Ishikawa (cell line): Measurements from ENCODE around the gene CYTH4.

Experiments
- CEBPB ChIP-seq: IDR thresholded peaks from 2 replicates; pipeline ENCODE4 v1.6.1; 2012
- EGR1 ChIP-seq: IDR thresholded peaks from 2 replicates; pipeline ENCODE4 v1.6.1; 2012
- EP300 ChIP-seq: IDR thresholded peaks from 2 replicates; pipeline ENCODE4 v1.6.1; 2012; ENCODE audit warnings: borderline replicate concordance
- FOXM1 ChIP-seq: IDR thresholded peaks from 2 replicates; pipeline ENCODE4 v1.6.1; 2012; ENCODE audit warnings: low read depth, borderline replicate concordance
- MAX ChIP-seq: IDR thresholded peaks from 2 replicates; pipeline ENCODE4 v1.6.1; 2012
- NFIC ChIP-seq: IDR thresholded peaks from 2 replicates; pipeline ENCODE4 v1.6.1; 2012
- RAD21 ChIP-seq: IDR thresholded peaks from 2 replicates; pipeline ENCODE4 v1.6.1; 2012; ENCODE audit warnings: low read depth
- REST ChIP-seq: IDR thresholded peaks from 2 replicates; pipeline ENCODE4 v1.6.1; 2012; ENCODE audit warnings: low read depth, mild to moderate bottlenecking
- TAF1 ChIP-seq: IDR thresholded peaks from 2 replicates; pipeline ENCODE4 v1.6.1; 2012; ENCODE audit warnings: low read depth, mild to moderate bottlenecking
- USF1 ChIP-seq: IDR thresholded peaks from 2 replicates; pipeline ENCODE4 v1.6.1; 2012

DNA sequence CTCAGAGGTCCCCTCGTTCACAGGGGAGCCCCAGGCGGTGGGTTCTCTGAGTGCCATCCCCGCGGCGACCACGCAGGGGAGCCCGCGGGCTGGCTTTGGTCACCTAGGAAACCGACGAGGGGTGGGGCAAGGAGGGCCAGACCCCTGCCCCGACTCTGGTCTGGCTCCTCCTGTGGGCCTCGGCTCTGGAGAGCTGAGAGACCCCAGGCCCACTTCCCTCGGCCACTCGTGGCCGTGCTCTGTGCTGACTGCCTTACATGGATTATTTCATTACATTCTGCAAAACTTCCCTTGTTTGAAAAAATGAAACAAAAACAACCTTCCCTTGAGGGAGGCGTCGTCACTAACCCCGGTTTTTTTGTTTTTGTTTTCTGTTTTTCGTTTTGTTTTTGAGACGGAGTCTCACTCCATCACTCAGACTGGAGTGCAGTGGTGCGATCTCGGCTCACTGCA is 15.1 kb upstream of the CYTH4 start:
- peak; percentile 56 for TF ChIP-seq RAD21
- TF ChIP-seq CEBPB: no peak
- no peak for TF ChIP-seq REST
- no peak for TF ChIP-seq MAX
- no peak for TF ChIP-seq FOXM1
- no peak for TF ChIP-seq EGR1
- no peak for TF ChIP-seq USF1
- TF ChIP-seq EP300: no peak
- no peak for TF ChIP-seq TAF1
- no peak for TF ChIP-seq NFIC
